ENCODE data around the gene PTPRR.

The PTPRR gene

DNA sequence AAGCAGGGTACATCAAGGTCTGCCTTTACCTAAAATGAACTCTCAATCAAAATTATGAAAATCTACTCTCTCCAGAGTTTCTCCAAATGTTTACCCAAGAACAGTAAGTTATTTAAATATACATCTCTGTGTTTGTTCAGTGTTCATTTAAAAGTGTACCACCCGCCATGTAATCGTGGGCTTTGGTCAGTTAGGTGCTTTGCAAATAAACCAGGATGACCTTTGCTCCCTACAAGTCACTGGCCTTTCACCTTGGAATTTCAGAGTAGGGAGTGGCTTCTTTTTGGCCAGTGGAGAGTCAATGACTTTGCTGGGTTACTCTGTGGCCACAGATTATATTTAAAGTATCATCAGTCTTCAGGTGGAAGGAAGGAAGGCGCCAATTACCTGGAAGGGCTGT, 208.7 kb downstream of the PTPRR start:
- Histone ChIP-seq H3K4me3 (replicated peaks; ENCODE audit: low read depth, low read length) (no peak overlapping the region), H3K36me3 (ENCODE audit: control insufficient read depth, insufficient read depth, low read length) (no peaks in the 10 kb centered on the region), H3K27me3 (replicated peaks; ENCODE audit: control insufficient read depth, insufficient read depth, low read length) (no peaks in the 10 kb centered on the region)
- TF ChIP-seq, protein P1, sequence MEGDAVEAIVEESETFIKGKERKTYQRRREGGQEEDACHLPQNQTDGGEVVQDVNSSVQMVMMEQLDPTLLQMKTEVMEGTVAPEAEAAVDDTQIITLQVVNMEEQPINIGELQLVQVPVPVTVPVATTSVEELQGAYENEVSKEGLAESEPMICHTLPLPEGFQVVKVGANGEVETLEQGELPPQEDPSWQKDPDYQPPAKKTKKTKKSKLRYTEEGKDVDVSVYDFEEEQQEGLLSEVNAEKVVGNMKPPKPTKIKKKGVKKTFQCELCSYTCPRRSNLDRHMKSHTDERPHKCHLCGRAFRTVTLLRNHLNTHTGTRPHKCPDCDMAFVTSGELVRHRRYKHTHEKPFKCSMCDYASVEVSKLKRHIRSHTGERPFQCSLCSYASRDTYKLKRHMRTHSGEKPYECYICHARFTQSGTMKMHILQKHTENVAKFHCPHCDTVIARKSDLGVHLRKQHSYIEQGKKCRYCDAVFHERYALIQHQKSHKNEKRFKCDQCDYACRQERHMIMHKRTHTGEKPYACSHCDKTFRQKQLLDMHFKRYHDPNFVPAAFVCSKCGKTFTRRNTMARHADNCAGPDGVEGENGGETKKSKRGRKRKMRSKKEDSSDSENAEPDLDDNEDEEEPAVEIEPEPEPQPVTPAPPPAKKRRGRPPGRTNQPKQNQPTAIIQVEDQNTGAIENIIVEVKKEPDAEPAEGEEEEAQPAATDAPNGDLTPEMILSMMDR (IDR thresholded peaks at IDR 0.05; ENCODE audit: insufficient read depth, low read length, poor library complexity, severe bottlenecking), result no peak
- DNase-seq (ENCODE audit: extremely low read depth, insufficient read length), result no peak

DNA sequence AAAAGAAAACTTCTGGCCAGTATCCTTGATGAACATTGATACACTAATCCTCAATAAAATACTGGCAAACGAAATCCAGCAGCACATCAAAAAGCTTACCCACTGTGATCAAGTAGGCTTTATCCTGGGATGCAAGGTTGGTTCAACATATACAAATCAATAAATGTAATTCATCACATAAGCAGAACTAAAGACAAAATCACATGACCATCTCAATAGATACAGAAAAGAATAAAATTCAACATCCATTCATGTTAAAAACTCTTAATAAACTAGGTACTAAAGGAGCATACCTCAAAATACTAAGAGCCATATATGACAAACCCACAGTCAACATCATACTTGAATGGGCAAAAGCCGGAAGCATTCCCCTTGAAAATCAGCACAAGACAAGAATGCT, 211.5 kb downstream of the PTPRR start:
- no peaks in the 10 kb centered on the region for H3K36me3 ChIP-seq (ENCODE audit: control insufficient read depth, insufficient read depth, low read length)
- TF ChIP-seq, protein P1 (IDR thresholded peaks at IDR 0.05; ENCODE audit: insufficient read depth, low read length, poor library complexity, severe bottlenecking), result no peak
- H3K27me3 ChIP-seq (replicated peaks; ENCODE audit: control insufficient read depth, insufficient read depth, low read length), result no peaks in the 10 kb centered on the region
- H3K4me3 ChIP-seq (replicated peaks; ENCODE audit: low read depth, low read length), result no peak overlapping the region
- no peak for DNase-seq (ENCODE audit: extremely low read depth, insufficient read length)

DNA sequence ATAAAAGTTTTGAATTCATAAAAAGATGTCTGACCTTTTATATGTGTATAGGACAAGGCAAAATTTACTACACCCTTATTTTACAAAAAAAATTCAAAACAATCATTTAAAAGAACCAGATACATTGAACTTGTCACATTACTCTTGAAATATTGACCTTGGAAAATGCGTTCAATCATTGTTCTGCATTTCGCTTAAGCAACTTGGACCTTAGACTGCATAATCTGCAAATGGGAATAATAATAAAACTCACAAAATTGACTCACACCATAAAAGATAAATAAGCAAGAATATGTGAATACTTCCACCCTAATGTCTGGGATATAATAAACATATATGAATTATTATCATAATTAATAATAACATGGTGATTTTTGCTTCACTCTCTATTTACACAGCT, 213.9 kb downstream of the PTPRR start:
- Histone ChIP-seq H3K27me3 (replicated peaks; ENCODE audit: control insufficient read depth, insufficient read depth, low read length) (no peaks in the 10 kb centered on the region), H3K36me3 (ENCODE audit: control insufficient read depth, insufficient read depth, low read length) (no peaks in the 10 kb centered on the region), H3K4me3 (replicated peaks; ENCODE audit: low read depth, low read length) (no peak overlapping the region)
- TF ChIP-seq, protein P1 (IDR thresholded peaks at IDR 0.05; ENCODE audit: insufficient read depth, low read length, poor library complexity, severe bottlenecking), result no peak
- no peak for DNase-seq (ENCODE audit: extremely low read depth, insufficient read length)

DNA sequence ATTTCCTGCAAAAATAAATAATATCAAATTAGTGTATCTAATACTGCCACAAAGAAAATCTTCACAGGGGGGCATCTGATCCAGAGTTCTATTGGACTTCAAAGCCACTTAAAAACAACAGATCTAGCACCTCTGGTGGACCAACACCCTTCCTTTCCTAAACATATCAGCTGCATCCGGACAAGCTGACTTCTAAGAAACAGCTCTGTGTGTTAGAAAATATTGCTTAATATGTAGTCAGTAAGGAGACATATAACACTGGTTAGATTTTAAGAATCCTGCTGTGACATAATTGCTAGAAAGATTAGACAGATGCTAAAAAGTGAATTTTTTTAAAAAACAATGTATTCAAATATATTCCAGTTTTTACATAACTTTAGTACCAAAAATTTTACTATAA, 222.2 kb downstream of the PTPRR start:
- TF ChIP-seq, protein P1 (IDR thresholded peaks at IDR 0.05; ENCODE audit: insufficient read depth, low read length, poor library complexity, severe bottlenecking), result no peak
- H3K27me3 ChIP-seq (replicated peaks; ENCODE audit: control insufficient read depth, insufficient read depth, low read length), result no peaks in the 10 kb centered on the region
- no peak overlapping the region for H3K4me3 ChIP-seq (replicated peaks; ENCODE audit: low read depth, low read length)
- no peaks in the 10 kb centered on the region for H3K36me3 ChIP-seq (ENCODE audit: control insufficient read depth, insufficient read depth, low read length)
- DNase-seq (ENCODE audit: extremely low read depth, insufficient read length), result no peak

DNA sequence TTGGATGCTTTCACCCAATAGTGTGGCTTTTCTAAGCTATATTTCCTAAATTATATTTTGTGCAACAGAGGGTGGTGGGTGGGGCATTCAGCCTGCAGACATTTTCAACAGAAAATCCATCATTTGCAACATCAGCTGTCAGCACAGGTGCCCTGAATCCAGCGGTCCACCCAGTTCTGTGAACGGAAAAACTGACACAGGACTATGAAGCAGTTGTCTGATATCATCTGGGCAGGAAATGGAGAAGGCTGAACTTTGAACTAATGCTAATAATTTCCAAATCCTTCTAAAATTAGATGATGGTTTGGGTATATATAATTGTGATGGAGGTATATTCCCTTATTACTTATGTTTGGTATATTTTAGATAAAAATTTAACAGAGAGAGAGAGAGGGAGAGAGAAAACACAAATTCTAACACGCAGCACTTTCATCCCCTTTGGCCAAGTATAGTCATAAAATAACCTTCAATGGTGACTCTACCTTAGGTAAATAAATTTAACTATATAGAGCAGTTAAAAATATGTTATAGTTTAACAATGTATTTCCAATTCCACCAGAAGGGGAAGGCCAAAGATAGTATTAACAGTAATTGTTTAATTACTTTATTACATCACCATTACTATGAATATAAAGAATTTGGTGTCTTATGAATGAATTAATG, 225.0 kb downstream of the PTPRR start:
- Histone ChIP-seq H3K4me3 (replicated peaks; ENCODE audit: low read depth, low read length) (no peak overlapping the region), H3K36me3 (ENCODE audit: control insufficient read depth, insufficient read depth, low read length) (no peaks in the 10 kb centered on the region), H3K27me3 (replicated peaks; ENCODE audit: control insufficient read depth, insufficient read depth, low read length) (no peaks in the 10 kb centered on the region)
- TF ChIP-seq, protein P1 (IDR thresholded peaks at IDR 0.05; ENCODE audit: insufficient read depth, low read length, poor library complexity, severe bottlenecking), result no peak
- no peak for DNase-seq (ENCODE audit: extremely low read depth, insufficient read length)
